HEK293 (cell line): Measurements from ENCODE around the gene SELENOF.

Experiments used
- CTCF ChIA-PET: fragments of 350-600 bp; formaldehyde crosslinking; extraction: SDS; loops from one replicate; lab custom pipeline; 2021; ENCODE audit warnings: antibody characterized with exemption; lab: Yijun Ruan, JAX
- POLR2A ChIA-PET: fragments of 300-600 bp; formaldehyde crosslinking; extraction: SDS; loops from one replicate; lab custom pipeline; 2020; ENCODE audit warnings: antibody characterized with exemption, inconsistent platforms; lab: Yijun Ruan, JAX
- H3K27ac ChIP-seq: fragments of 200-500 bp; sonication (Bioruptor generic); 2 replicates; pipeline ENCODE4 v1.5.1; 2014; ENCODE audit warnings: low read depth, low read length, control low read depth, inconsistent platforms; ENCODE audit errors: extremely low read depth
- H3K36me3 ChIP-seq, 2 experiments: fragments of 200-500 bp in 1 of 2; sonication (Bioruptor generic) in 1 of 2; 1 replicate in 1 of 2; 2 replicates in 1 of 2; pipeline ENCODE4 v1.5.1; 2014 to 2017; ENCODE audit warnings: inconsistent platforms in 2 of 2, low read length in 2 of 2; ENCODE audit not compliant: control insufficient read depth in 2 of 2, insufficient read depth in 1 of 2
- H3K4me1 ChIP-seq: fragments of 200-500 bp; sonication (Bioruptor generic); 2 replicates; pipeline ENCODE4 v1.5.1; 2014; ENCODE audit warnings: mild to moderate bottlenecking, low read length, inconsistent platforms; ENCODE audit not compliant: control insufficient read depth, insufficient read depth
- H3K4me3 ChIP-seq: 2 replicates; pipeline ENCODE4 v1.5.1; 2011; ENCODE audit warnings: low read depth, mild to moderate bottlenecking, control low read depth, low read length, moderate library complexity
- H3K9me3 ChIP-seq: fragments of 200-500 bp; sonication (Bioruptor generic); 2 replicates; pipeline ENCODE4 v1.5.1; 2014; ENCODE audit warnings: low read depth, low read length, inconsistent platforms; ENCODE audit not compliant: control insufficient read depth, insufficient read depth
- EGR2 ChIP-seq: fragments of 450-650 bp; formaldehyde crosslinking; IDR thresholded peaks from 2 replicates; pipeline ENCODE4 v1.5.1; 2016; ENCODE audit warnings: low read depth, missing biosample characterization, missing genetic modification characterization
- HOXC10 ChIP-seq: sonication (generic); formaldehyde crosslinking; IDR thresholded peaks from 2 replicates; pipeline ENCODE4 v1.8.1; 2023; ENCODE audit warnings: mild to moderate bottlenecking, missing genetic modification reagents
- OSR2 ChIP-seq: fragments of 450-650 bp; formaldehyde crosslinking; IDR thresholded peaks from 2 replicates; pipeline ENCODE4 v1.5.1; 2016; ENCODE audit warnings: missing biosample characterization, missing genetic modification characterization
- PRDM10 ChIP-seq: fragments of 450-650 bp; formaldehyde crosslinking; IDR thresholded peaks from 2 replicates; pipeline ENCODE4 v1.5.1; 2016; ENCODE audit warnings: missing biosample characterization, missing genetic modification characterization
- SP2 ChIP-seq: fragments of 450-650 bp; formaldehyde crosslinking; IDR thresholded peaks from 2 replicates; pipeline ENCODE4 v1.5.1; 2016; ENCODE audit warnings: missing biosample characterization, missing genetic modification characterization
- SP7 ChIP-seq: fragments of 450-650 bp; formaldehyde crosslinking; IDR thresholded peaks from 2 replicates; pipeline ENCODE4 v1.5.1; 2016; ENCODE audit warnings: missing biosample characterization, missing genetic modification characterization
- TCF7L2 ChIP-seq: IDR thresholded peaks from 2 replicates; pipeline ENCODE4 v1.6.1; 2011; ENCODE audit warnings: low read depth, mild to moderate bottlenecking, inconsistent platforms, low read length, moderate library complexity, borderline replicate concordance
- TRIM28 ChIP-seq: IDR thresholded peaks from 2 replicates; pipeline ENCODE4 v1.6.1; 2011; ENCODE audit warnings: low read length, control low read depth, borderline replicate concordance
- YY1 ChIP-seq: fragments of 450-650 bp; formaldehyde crosslinking; IDR thresholded peaks from 2 replicates; pipeline ENCODE4 v1.5.1; 2018; ENCODE audit warnings: missing biosample characterization, missing genetic modification characterization
- ZBTB49 ChIP-seq: fragments of 450-650 bp; formaldehyde crosslinking; IDR thresholded peaks from 2 replicates; pipeline ENCODE4 v1.5.1; 2016; ENCODE audit warnings: missing biosample characterization, missing genetic modification characterization, low read depth
- ZNF324 ChIP-seq: fragments of 450-650 bp; formaldehyde crosslinking; IDR thresholded peaks from 2 replicates; pipeline ENCODE4 v1.5.1; 2016; ENCODE audit warnings: missing biosample characterization, missing genetic modification characterization
- ZNF335 ChIP-seq: fragments of 450-650 bp; formaldehyde crosslinking; conservative IDR thresholded peaks from 2 replicates; pipeline ENCODE4 v1.5.1; 2016; ENCODE audit warnings: missing biosample characterization, missing genetic modification characterization
- ZNF362 ChIP-seq: fragments of 450-650 bp; formaldehyde crosslinking; IDR thresholded peaks from 2 replicates; pipeline ENCODE4 v1.5.1; 2016; ENCODE audit warnings: missing biosample characterization, missing genetic modification characterization
- ZNF48 ChIP-seq: fragments of 450-650 bp; formaldehyde crosslinking; IDR thresholded peaks from 2 replicates; pipeline ENCODE4 v1.5.1; 2016; ENCODE audit warnings: missing biosample characterization, missing genetic modification characterization
- ZNF548 ChIP-seq: fragments of 450-650 bp; formaldehyde crosslinking; IDR thresholded peaks from 2 replicates; pipeline ENCODE4 v1.5.1; 2016; ENCODE audit warnings: missing biosample characterization, missing genetic modification characterization
- ZNF549 ChIP-seq: fragments of 450-650 bp; IDR thresholded peaks from 2 replicates; pipeline ENCODE4 v1.5.1; 2018; ENCODE audit warnings: missing biosample characterization, missing genetic modification characterization, mild to moderate bottlenecking, inconsistent platforms, moderate library complexity
- ZSCAN5A ChIP-seq: fragments of 450-650 bp; formaldehyde crosslinking; IDR thresholded peaks from 2 replicates; pipeline ENCODE4 v1.5.1; 2016; ENCODE audit warnings: missing biosample characterization, missing genetic modification characterization

Gene SELENOF

GRCh38 chr1:86933562-86934377 is 19.8 kb upstream of the SELENOF start:
- TF ChIP-seq PRDM10 (peak; percentile 81), SP7 (tag by site-specific recombination) (peak; percentile 91), EGR2 (tag by site-specific recombination) (0 out of 2 replicates have a peak, but pooled peaks have one; percentile 8), ZNF324 (tag by site-specific recombination) (no peak), ZNF549 (tag by site-specific recombination) (no peak), HOXC10 (no peak), OSR2 (tag by site-specific recombination) (peak; percentile 59; the same call in 1 of the 2 replicates), YY1 (tag by site-specific recombination) (no peak), ZNF548 (tag by site-specific recombination) (no peak), TRIM28 (peak; percentile 68; the same call in 1 of the 2 replicates), ZNF48 (no peak), ZSCAN5A (tag by site-specific recombination) (no peak), TCF7L2 (no peak), ZNF335 (tag by site-specific recombination) (peak; percentile 41), ZNF362 (tag by site-specific recombination) (peak; percentile 63; the same call in 1 of the 2 replicates), SP2 (tag by site-specific recombination) (no peak), ZBTB49 (no peak)
- Histone ChIP-seq H3K27ac (no peak overlapping the region), H3K9me3 (no peaks in the 10 kb centered on the region), H3K4me3 (no peak overlapping the region), H3K36me3 (no peaks in the 10 kb centered on the region), H3K4me1 (peaks cover 2% of the 10 kb centered on the region; the same call in 1 of the 2 replicates)
- ChIA-PET POLR2A (interaction anchor here (1.8 kb wide), 1 partner anchor 19 kb away, joined by 10 read pairs; the partner anchor contains the start of genes HS2ST1 and SELENOF), CTCF (interaction anchor here (0.7 kb wide), 1 partner anchor 18 kb away, joined by 3 read pairs; no protein-coding TSS in a partner anchor)
